Neutrophil (primary cell): ENCODE results near the gene NTRK3.

ENCODE experiments used
- H3K27ac ChIP-seq: fragments of 200-600 bp; sonication (generic); 2 replicates; pipeline ENCODE4 v1.5.1; 2016; ENCODE audit warnings: mild to moderate bottlenecking, moderate library complexity
- H3K27me3 ChIP-seq: fragments of 200-600 bp; sonication (generic); 2 replicates; pipeline ENCODE4 v1.6.0; 2016; ENCODE audit warnings: mild to moderate bottlenecking
- H3K36me3 ChIP-seq: fragments of 200-600 bp; sonication (generic); 2 replicates; pipeline ENCODE4 v1.5.1; 2017
- H3K4me1 ChIP-seq, 2 experiments: fragments of 200-600 bp in 1 of 2; sonication (generic) in 1 of 2; 1 replicate in 1 of 2; 2 replicates in 1 of 2; pipeline versions ENCODE4 v1.5.1 to v1.6.1; 2013 to 2016; ENCODE audit warnings: low read depth in 1 of 2, low read length in 1 of 2, mild to moderate bottlenecking in 1 of 2, moderate library complexity in 1 of 2; ENCODE audit not compliant: control insufficient read depth in 1 of 2, insufficient read depth in 1 of 2
- H3K4me3 ChIP-seq, 2 experiments: fragments of 200-600 bp in 1 of 2; sonication (generic) in 1 of 2; 1 replicate in 1 of 2; 2 replicates in 1 of 2; pipeline ENCODE4 v1.5.1; 2013 to 2016; ENCODE audit warnings: low read depth in 1 of 2, low read length in 1 of 2, mild to moderate bottlenecking in 1 of 2, moderate library complexity in 1 of 2
- H3K9me3 ChIP-seq: fragments of 200-600 bp; sonication (generic); 2 replicates; pipeline ENCODE4 v1.5.1; 2016
- CTCF ChIP-seq: fragments of 200-600 bp; sonication (generic); IDR thresholded peaks from 2 replicates; pipeline ENCODE4 v1.5.1; 2016; ENCODE audit warnings: antibody characterized with exemption

Gene NTRK3

GRCh38 chr15:88282614-88283013 is 26.1 kb upstream of the NTRK3 start:
- TF ChIP-seq CTCF, result no peak
- no peaks in the 10 kb centered on the region for H3K36me3 ChIP-seq
- no peaks in the 10 kb centered on the region for H3K4me1 ChIP-seq
- H3K4me3 ChIP-seq, result no peak overlapping the region
- no peaks in the 10 kb centered on the region for H3K9me3 ChIP-seq
- H3K27ac ChIP-seq, result no peak overlapping the region
- H3K27me3 ChIP-seq, result peaks cover 68% of the 10 kb centered on the region

GRCh38 chr15:88276821-88277410 is 20.4 kb upstream of the NTRK3 start:
- no peaks in the 10 kb centered on the region for H3K36me3 ChIP-seq
- no peaks in the 10 kb centered on the region for H3K4me1 ChIP-seq
- no peaks in the 10 kb centered on the region for H3K9me3 ChIP-seq
- TF ChIP-seq CTCF, result no peak
- no peak overlapping the region for H3K4me3 ChIP-seq
- H3K27ac ChIP-seq, result no peak overlapping the region
- H3K27me3 ChIP-seq, result peaks cover 33% of the 10 kb centered on the region

- no peak overlapping the region for H3K27ac ChIP-seq
- no peak for TF ChIP-seq CTCF
These were observed 19.3 kb upstream of the NTRK3 start for GRCh38 chr15:88275804-88276203.

GRCh38 chr15:88274553-88275460 is 18.3 kb upstream of the NTRK3 start:
- peak; percentile 41 for TF ChIP-seq CTCF
- no peaks in the 10 kb centered on the region for H3K4me1 ChIP-seq
- no peaks in the 10 kb centered on the region for H3K9me3 ChIP-seq
- H3K36me3 ChIP-seq, result no peaks in the 10 kb centered on the region
- H3K27me3 ChIP-seq, result peaks cover 17% of the 10 kb centered on the region
- H3K27ac ChIP-seq, result no peak overlapping the region
- H3K4me3 ChIP-seq, result no peak overlapping the region

More at GRCh38 chr15:88275804-88276203, 19.3 kb upstream of the NTRK3 start:
- no peaks in the 10 kb centered on the region for H3K36me3 ChIP-seq
- no peaks in the 10 kb centered on the region for H3K4me1 ChIP-seq
- H3K27me3 ChIP-seq, result peaks cover 22% of the 10 kb centered on the region
- H3K4me3 ChIP-seq, result no peak overlapping the region
- H3K9me3 ChIP-seq, result no peaks in the 10 kb centered on the region

GRCh38 chr15:88272421-88272820 is 15.9 kb upstream of the NTRK3 start:
- Histone ChIP-seq H3K9me3 (no peaks in the 10 kb centered on the region), H3K36me3 (no peaks in the 10 kb centered on the region), H3K4me1 (no peaks in the 10 kb centered on the region), H3K27me3 (peaks cover 15% of the 10 kb centered on the region), H3K4me3 (no peak overlapping the region), H3K27ac (no peak overlapping the region)
- TF ChIP-seq CTCF, result no peak
